ENCODE data around the gene COPB1. TPM values are rescaled to one million over a fixed set of nuclear protein-coding genes. Genes with fewer than 3 reads are reported as not detected.
A peak's percentile ranks its signal among the peaks of the same experiment; 100 is the strongest.
"Not testable (repeated sequence)": the region's sequence is repeated elsewhere in the genome, so short reads cannot be mapped to it uniquely, and the experiment has no call there.

The COPB1 gene
- total and polyA plus RNA-seq, 4 donors: 73.1 to 167 (median 116) TPM

DNA sequence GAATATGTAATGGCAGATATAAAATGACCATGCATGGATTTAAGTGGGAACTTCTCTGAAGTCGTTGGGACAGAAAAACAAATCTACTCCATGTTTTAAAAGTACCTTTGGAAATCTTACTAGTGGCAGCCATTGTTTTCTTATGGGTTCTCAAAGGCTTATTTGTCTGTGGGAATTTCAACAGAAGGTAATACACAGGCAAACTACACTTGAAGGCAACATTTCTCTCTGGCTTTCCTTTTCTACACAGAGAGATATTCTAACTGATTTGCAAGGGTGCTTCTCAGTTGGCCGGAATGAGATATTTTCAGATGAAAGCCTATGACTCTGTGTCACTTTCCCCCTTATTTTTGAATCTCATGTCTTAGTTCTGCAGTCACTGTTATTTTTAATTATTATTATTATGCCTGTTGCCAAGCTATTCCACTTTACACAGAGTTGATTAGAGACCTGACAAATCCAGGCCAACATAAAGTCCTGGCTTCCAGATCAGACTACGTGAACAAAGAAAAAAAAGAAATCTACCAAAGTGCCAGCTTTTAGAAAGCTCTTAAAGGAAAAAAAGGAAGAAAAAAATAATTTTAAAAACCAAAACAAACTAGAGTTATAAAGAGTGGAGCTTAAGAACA is 39.4 kb upstream of the COPB1 start:
- Histone ChIP-seq H3K36me3 (ENCODE audit: control insufficient read depth, insufficient read depth, low read length) (no peaks in the 10 kb centered on the region), H3K4me1 (ENCODE audit: control insufficient read depth, insufficient read depth, low read length) (peaks cover 14% of the 10 kb centered on the region), H3K27me3 (ENCODE audit: control insufficient read depth, insufficient read depth, low read length) (no peaks in the 10 kb centered on the region), H3K4me3 (ENCODE audit: low read depth, low read length) (no peak overlapping the region), H3K9me3 (ENCODE audit: control insufficient read depth, insufficient read depth, low read length) (no peaks in the 10 kb centered on the region), H3K27ac (ENCODE audit: low read depth, low read length) (no peak overlapping the region)
- DNase-seq (ENCODE audit: low read depth in 4 of 6, low spot score in 6 of 6): peak in 1 of 6 donors; percentile 13
- no CpG with 5 or more reads among the region's 3 CpGs for WGBS (ENCODE audit: insufficient coverage)

GRCh38 chr11:14538271-14538925 is 38.8 kb upstream of the COPB1 start:
- peaks cover 14% of the 10 kb centered on the region for H3K4me1 ChIP-seq (ENCODE audit: control insufficient read depth, insufficient read depth, low read length)
- DNase-seq (ENCODE audit: low read depth in 4 of 6, low spot score in 6 of 6): peak in 2 of 6 donors; percentile 29 to 94
- H3K27me3 ChIP-seq (ENCODE audit: control insufficient read depth, insufficient read depth, low read length): no peaks in the 10 kb centered on the region
- 27% methylated on average over 2 of the region's 6 CpGs for WGBS (ENCODE audit: insufficient coverage)
- no peaks in the 10 kb centered on the region for H3K36me3 ChIP-seq (ENCODE audit: control insufficient read depth, insufficient read depth, low read length)
- no peak overlapping the region for H3K27ac ChIP-seq (ENCODE audit: low read depth, low read length)
- no peaks in the 10 kb centered on the region for H3K9me3 ChIP-seq (ENCODE audit: control insufficient read depth, insufficient read depth, low read length)
- no peak overlapping the region for H3K4me3 ChIP-seq (ENCODE audit: low read depth, low read length)

GRCh38 chr11:14537134-14537599 is 37.6 kb upstream of the COPB1 start:
- Histone ChIP-seq H3K4me1 (ENCODE audit: control insufficient read depth, insufficient read depth, low read length) (peaks cover 9% of the 10 kb centered on the region), H3K4me3 (ENCODE audit: low read depth, low read length) (no peak overlapping the region), H3K36me3 (ENCODE audit: control insufficient read depth, insufficient read depth, low read length) (no peaks in the 10 kb centered on the region), H3K27ac (ENCODE audit: low read depth, low read length) (no peak overlapping the region), H3K9me3 (ENCODE audit: control insufficient read depth, insufficient read depth, low read length) (no peaks in the 10 kb centered on the region), H3K27me3 (ENCODE audit: control insufficient read depth, insufficient read depth, low read length) (no peaks in the 10 kb centered on the region)
- DNase-seq (ENCODE audit: low read depth in 4 of 6, low spot score in 6 of 6): peak in 2 of 6 donors; percentile 55 to 71
- WGBS (ENCODE audit: insufficient coverage): 8% methylated on average over 2 of the region's 5 CpGs

GRCh38 chr11:14535166-14535565 is 35.6 kb upstream of the COPB1 start:
- DNase-seq (ENCODE audit: low read depth in 4 of 6, low spot score in 6 of 6): not testable (repeated sequence)
- WGBS (ENCODE audit: insufficient coverage): 92% methylated on average over 3 of the region's 4 CpGs

GRCh38 chr11:14529951-14530350 is 30.3 kb upstream of the COPB1 start:
- WGBS (ENCODE audit: insufficient coverage): no CpG with 5 or more reads among the region's 2 CpGs
- DNase-seq (ENCODE audit: low read depth in 4 of 6, low spot score in 6 of 6): no peak
- no peaks in the 10 kb centered on the region for H3K9me3 ChIP-seq (ENCODE audit: control insufficient read depth, insufficient read depth, low read length)
- no peaks in the 10 kb centered on the region for H3K4me1 ChIP-seq (ENCODE audit: control insufficient read depth, insufficient read depth, low read length)
- H3K36me3 ChIP-seq (ENCODE audit: control insufficient read depth, insufficient read depth, low read length): no peaks in the 10 kb centered on the region
- no peak overlapping the region for H3K4me3 ChIP-seq (ENCODE audit: low read depth, low read length)
- no peak overlapping the region for H3K27ac ChIP-seq (ENCODE audit: low read depth, low read length)
- H3K27me3 ChIP-seq (ENCODE audit: control insufficient read depth, insufficient read depth, low read length): no peaks in the 10 kb centered on the region

More at GRCh38 chr11:14535166-14535565, 35.6 kb upstream of the COPB1 start:
- not testable (repeated sequence) for H3K4me1 ChIP-seq (ENCODE audit: control insufficient read depth, insufficient read depth, low read length); H3K36me3 ChIP-seq (ENCODE audit: control insufficient read depth, insufficient read depth, low read length); H3K27ac ChIP-seq (ENCODE audit: low read depth, low read length); H3K27me3 ChIP-seq (ENCODE audit: control insufficient read depth, insufficient read depth, low read length); H3K9me3 ChIP-seq (ENCODE audit: control insufficient read depth, insufficient read depth, low read length); H3K4me3 ChIP-seq (ENCODE audit: low read depth, low read length)

DNA sequence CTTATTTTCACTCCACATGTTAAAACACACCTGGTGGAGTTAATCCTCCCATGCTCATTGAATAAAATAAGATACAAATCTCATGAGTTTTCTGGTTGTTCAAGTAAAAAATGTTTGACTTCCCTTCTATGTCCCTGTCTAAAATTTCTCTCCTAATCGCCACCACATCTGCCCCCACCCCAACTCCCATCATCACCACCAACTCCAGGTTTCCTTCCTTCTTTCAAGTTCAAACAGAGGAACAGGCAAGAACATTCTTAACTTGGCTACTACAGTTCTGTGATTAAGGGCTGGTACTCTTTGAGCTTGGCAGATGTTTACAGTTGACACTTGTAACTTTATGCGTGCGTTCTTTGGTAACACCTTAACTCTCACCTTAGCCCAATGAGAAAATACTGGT is 29.7 kb upstream of the COPB1 start:
- no peaks in the 10 kb centered on the region for H3K36me3 ChIP-seq (ENCODE audit: control insufficient read depth, insufficient read depth, low read length)
- H3K27me3 ChIP-seq (ENCODE audit: control insufficient read depth, insufficient read depth, low read length): no peaks in the 10 kb centered on the region
- no CpG with 5 or more reads among the region's 3 CpGs for WGBS (ENCODE audit: insufficient coverage)
- DNase-seq (ENCODE audit: low read depth in 4 of 6, low spot score in 6 of 6): no peak
- H3K27ac ChIP-seq (ENCODE audit: low read depth, low read length): no peak overlapping the region
- no peaks in the 10 kb centered on the region for H3K4me1 ChIP-seq (ENCODE audit: control insufficient read depth, insufficient read depth, low read length)
- no peaks in the 10 kb centered on the region for H3K9me3 ChIP-seq (ENCODE audit: control insufficient read depth, insufficient read depth, low read length)
- no peak overlapping the region for H3K4me3 ChIP-seq (ENCODE audit: low read depth, low read length)

- no peaks in the 10 kb centered on the region for H3K27me3 ChIP-seq (ENCODE audit: control insufficient read depth, insufficient read depth, low read length)
- no peaks in the 10 kb centered on the region for H3K9me3 ChIP-seq (ENCODE audit: control insufficient read depth, insufficient read depth, low read length)
- WGBS (ENCODE audit: insufficient coverage): no CpG with 5 or more reads among the region's 1 CpG
- H3K4me3 ChIP-seq (ENCODE audit: low read depth, low read length): no peak overlapping the region
- H3K4me1 ChIP-seq (ENCODE audit: control insufficient read depth, insufficient read depth, low read length): peaks cover 3% of the 10 kb centered on the region
- H3K27ac ChIP-seq (ENCODE audit: low read depth, low read length): no peak overlapping the region
- peaks cover 2% of the 10 kb centered on the region for H3K36me3 ChIP-seq (ENCODE audit: control insufficient read depth, insufficient read depth, low read length)
- DNase-seq (ENCODE audit: low read depth in 4 of 6, low spot score in 6 of 6): no peak
These were observed 23.2 kb upstream of the COPB1 start for GRCh38 chr11:14522801-14523200.

GRCh38 chr11:14522245-14522644 is 22.6 kb upstream of the COPB1 start:
- DNase-seq (ENCODE audit: low read depth in 4 of 6, low spot score in 6 of 6): no peak
- Histone ChIP-seq H3K4me3 (ENCODE audit: low read depth, low read length) (no peak overlapping the region), H3K27ac (ENCODE audit: low read depth, low read length) (no peak overlapping the region), H3K4me1 (ENCODE audit: control insufficient read depth, insufficient read depth, low read length) (peaks cover 3% of the 10 kb centered on the region), H3K27me3 (ENCODE audit: control insufficient read depth, insufficient read depth, low read length) (no peaks in the 10 kb centered on the region), H3K36me3 (ENCODE audit: control insufficient read depth, insufficient read depth, low read length) (peaks cover 2% of the 10 kb centered on the region), H3K9me3 (ENCODE audit: control insufficient read depth, insufficient read depth, low read length) (no peaks in the 10 kb centered on the region)
- whole genome bisulfite sequencing (ENCODE audit: insufficient coverage): no CpG with 5 or more reads among the region's 1 CpG

GRCh38 chr11:14520747-14521151 is 21.1 kb upstream of the COPB1 start:
- no peak for DNase-seq (ENCODE audit: low read depth in 4 of 6, low spot score in 6 of 6)
- 0% methylated on average over 6 of the region's 11 CpGs for WGBS (ENCODE audit: insufficient coverage)
- Histone ChIP-seq H3K4me3 (ENCODE audit: low read depth, low read length) (peak overlapping the region; percentile 95), H3K4me1 (ENCODE audit: control insufficient read depth, insufficient read depth, low read length) (peaks cover 3% of the 10 kb centered on the region), H3K9me3 (ENCODE audit: control insufficient read depth, insufficient read depth, low read length) (no peaks in the 10 kb centered on the region), H3K27ac (ENCODE audit: low read depth, low read length) (peak overlapping the region; percentile 91), H3K27me3 (ENCODE audit: control insufficient read depth, insufficient read depth, low read length) (no peaks in the 10 kb centered on the region), H3K36me3 (ENCODE audit: control insufficient read depth, insufficient read depth, low read length) (peaks cover 10% of the 10 kb centered on the region)
